Neural progenitor cell (in vitro differentiated cells): ENCODE data around the gene MED20.

ENCODE experiments used
- EZH2 ChIP-seq: fragments of 200-600 bp; sonication (generic); IDR thresholded peaks from 2 replicates; pipeline ENCODE4 v1.6.1; 2017; ENCODE audit warnings: antibody characterized with exemption, mild to moderate bottlenecking, moderate library complexity
- TF ChIP-seq, protein P1 (sequence below): fragments of 200-600 bp; sonication (generic); IDR thresholded peaks from 2 replicates; pipeline ENCODE4 v1.5.1; 2017; ENCODE audit warnings: antibody characterized with exemption, mild to moderate bottlenecking

DNA sequence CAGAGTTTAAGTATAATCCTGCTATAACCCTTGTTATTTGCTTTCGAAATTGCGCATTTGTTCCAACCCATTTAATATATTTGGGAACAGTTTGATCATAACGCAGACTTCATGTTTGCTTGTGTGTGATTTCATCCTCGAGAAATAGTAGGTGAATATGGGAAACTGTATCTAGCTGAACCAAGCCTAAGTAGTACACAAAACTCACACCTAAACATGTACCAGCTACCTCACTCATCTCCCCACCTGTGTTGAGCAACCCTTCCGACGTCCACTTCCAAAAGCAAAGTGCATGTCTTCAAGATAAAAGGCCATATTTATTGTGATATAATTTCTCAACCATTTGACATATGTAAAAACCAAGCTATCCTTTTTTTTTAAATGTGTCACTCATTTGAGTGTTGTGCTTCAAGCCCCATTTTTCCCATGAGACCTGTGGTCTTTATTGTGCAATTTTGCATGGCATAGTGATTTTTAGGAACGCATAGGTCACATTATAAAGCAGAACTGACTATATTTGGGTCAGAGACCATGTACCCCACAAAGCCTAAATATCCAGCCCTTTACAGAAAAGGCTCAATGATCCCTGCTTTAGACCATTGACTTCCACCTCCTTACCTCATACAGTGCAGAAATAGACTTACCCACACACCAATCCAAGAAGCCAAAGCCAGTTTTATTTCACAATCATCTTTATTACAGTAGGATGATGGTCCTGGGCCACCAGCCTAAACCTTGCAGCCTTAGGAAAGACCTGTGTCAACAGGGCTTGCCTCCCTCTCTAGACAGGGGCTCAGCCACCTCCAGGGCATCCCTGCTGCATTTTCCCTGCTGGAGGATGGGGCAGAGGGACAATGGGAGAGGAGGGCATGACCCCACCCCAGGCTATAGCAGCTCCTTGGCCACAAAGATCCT is 13.6 kb upstream of the MED20 start:
- TF ChIP-seq, protein P1, sequence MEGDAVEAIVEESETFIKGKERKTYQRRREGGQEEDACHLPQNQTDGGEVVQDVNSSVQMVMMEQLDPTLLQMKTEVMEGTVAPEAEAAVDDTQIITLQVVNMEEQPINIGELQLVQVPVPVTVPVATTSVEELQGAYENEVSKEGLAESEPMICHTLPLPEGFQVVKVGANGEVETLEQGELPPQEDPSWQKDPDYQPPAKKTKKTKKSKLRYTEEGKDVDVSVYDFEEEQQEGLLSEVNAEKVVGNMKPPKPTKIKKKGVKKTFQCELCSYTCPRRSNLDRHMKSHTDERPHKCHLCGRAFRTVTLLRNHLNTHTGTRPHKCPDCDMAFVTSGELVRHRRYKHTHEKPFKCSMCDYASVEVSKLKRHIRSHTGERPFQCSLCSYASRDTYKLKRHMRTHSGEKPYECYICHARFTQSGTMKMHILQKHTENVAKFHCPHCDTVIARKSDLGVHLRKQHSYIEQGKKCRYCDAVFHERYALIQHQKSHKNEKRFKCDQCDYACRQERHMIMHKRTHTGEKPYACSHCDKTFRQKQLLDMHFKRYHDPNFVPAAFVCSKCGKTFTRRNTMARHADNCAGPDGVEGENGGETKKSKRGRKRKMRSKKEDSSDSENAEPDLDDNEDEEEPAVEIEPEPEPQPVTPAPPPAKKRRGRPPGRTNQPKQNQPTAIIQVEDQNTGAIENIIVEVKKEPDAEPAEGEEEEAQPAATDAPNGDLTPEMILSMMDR, result no peak
- no peak for TF ChIP-seq EZH2
